Measurements from ENCODE around the gene HSBP1L1. TPM values are rescaled to one million over a fixed set of nuclear protein-coding genes. Genes with fewer than 3 reads are reported as not detected.
A peak's percentile ranks its signal among the peaks of the same experiment; 100 is the strongest.

Gene HSBP1L1
- total and polyA plus RNA-seq, 4 donors: 12.2 to 61.0 (median 26.4) TPM

DNA sequence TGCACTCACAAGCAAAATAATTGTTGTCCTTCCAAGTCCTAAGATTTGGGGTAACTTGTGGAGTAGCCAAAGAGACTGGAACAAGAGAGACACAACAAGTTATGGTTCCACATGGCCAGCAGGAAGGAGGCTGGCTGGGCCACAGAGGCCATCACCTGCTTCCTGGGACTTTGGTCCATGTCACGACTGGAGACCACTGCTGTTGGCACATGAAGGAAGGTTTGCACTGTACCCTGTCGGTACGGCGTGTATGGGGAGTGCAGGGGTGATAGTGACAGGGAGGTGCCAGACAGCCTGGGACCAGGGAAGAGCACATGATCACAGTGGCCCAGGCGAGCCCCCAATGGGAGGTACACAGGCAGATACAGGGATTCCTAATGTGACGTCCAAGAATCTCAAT, 28.5 kb upstream of the HSBP1L1 start:
- TF ChIP-seq HNF4G (IDR thresholded peaks at IDR 0.05): no peak
- no peak for TF ChIP-seq FOXA1 (IDR thresholded peaks at IDR 0.05)
- TF ChIP-seq EGR1 (IDR thresholded peaks at IDR 0.05; ENCODE audit: low read depth in 2 of 2): no peak
- no peak for TF ChIP-seq NR2F2 (IDR thresholded peaks at IDR 0.05)
- TF ChIP-seq FOXA2 (IDR thresholded peaks at IDR 0.05): no peak
- TF ChIP-seq, protein P1, sequence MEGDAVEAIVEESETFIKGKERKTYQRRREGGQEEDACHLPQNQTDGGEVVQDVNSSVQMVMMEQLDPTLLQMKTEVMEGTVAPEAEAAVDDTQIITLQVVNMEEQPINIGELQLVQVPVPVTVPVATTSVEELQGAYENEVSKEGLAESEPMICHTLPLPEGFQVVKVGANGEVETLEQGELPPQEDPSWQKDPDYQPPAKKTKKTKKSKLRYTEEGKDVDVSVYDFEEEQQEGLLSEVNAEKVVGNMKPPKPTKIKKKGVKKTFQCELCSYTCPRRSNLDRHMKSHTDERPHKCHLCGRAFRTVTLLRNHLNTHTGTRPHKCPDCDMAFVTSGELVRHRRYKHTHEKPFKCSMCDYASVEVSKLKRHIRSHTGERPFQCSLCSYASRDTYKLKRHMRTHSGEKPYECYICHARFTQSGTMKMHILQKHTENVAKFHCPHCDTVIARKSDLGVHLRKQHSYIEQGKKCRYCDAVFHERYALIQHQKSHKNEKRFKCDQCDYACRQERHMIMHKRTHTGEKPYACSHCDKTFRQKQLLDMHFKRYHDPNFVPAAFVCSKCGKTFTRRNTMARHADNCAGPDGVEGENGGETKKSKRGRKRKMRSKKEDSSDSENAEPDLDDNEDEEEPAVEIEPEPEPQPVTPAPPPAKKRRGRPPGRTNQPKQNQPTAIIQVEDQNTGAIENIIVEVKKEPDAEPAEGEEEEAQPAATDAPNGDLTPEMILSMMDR (IDR thresholded peaks at IDR 0.05; ENCODE audit: low read depth, low read length, missing input control): no peak
- no peak for TF ChIP-seq SP1 (IDR thresholded peaks at IDR 0.05)
- no peak for TF ChIP-seq RXRA (IDR thresholded peaks at IDR 0.05)
- TF ChIP-seq, protein P2, sequence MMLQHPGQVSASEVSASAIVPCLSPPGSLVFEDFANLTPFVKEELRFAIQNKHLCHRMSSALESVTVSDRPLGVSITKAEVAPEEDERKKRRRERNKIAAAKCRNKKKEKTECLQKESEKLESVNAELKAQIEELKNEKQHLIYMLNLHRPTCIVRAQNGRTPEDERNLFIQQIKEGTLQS (IDR thresholded peaks at IDR 0.05): no peak
- no peak for TF ChIP-seq JUND (IDR thresholded peaks at IDR 0.05)
- no peak for TF ChIP-seq HNF4A (conservative IDR thresholded peaks at IDR 0.05)
- TF ChIP-seq, protein P3, sequence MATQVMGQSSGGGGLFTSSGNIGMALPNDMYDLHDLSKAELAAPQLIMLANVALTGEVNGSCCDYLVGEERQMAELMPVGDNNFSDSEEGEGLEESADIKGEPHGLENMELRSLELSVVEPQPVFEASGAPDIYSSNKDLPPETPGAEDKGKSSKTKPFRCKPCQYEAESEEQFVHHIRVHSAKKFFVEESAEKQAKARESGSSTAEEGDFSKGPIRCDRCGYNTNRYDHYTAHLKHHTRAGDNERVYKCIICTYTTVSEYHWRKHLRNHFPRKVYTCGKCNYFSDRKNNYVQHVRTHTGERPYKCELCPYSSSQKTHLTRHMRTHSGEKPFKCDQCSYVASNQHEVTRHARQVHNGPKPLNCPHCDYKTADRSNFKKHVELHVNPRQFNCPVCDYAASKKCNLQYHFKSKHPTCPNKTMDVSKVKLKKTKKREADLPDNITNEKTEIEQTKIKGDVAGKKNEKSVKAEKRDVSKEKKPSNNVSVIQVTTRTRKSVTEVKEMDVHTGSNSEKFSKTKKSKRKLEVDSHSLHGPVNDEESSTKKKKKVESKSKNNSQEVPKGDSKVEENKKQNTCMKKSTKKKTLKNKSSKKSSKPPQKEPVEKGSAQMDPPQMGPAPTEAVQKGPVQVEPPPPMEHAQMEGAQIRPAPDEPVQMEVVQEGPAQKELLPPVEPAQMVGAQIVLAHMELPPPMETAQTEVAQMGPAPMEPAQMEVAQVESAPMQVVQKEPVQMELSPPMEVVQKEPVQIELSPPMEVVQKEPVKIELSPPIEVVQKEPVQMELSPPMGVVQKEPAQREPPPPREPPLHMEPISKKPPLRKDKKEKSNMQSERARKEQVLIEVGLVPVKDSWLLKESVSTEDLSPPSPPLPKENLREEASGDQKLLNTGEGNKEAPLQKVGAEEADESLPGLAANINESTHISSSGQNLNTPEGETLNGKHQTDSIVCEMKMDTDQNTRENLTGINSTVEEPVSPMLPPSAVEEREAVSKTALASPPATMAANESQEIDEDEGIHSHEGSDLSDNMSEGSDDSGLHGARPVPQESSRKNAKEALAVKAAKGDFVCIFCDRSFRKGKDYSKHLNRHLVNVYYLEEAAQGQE (IDR thresholded peaks at IDR 0.05): no peak
- TF ChIP-seq, protein P4, sequence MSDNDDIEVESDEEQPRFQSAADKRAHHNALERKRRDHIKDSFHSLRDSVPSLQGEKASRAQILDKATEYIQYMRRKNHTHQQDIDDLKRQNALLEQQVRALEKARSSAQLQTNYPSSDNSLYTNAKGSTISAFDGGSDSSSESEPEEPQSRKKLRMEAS (IDR thresholded peaks at IDR 0.05): no peak
- no peak for TF ChIP-seq GABPA (IDR thresholded peaks at IDR 0.05 in 1 of 2, conservative IDR thresholded peaks at IDR 0.05 in 1 of 2)
- TF ChIP-seq, protein P5, sequence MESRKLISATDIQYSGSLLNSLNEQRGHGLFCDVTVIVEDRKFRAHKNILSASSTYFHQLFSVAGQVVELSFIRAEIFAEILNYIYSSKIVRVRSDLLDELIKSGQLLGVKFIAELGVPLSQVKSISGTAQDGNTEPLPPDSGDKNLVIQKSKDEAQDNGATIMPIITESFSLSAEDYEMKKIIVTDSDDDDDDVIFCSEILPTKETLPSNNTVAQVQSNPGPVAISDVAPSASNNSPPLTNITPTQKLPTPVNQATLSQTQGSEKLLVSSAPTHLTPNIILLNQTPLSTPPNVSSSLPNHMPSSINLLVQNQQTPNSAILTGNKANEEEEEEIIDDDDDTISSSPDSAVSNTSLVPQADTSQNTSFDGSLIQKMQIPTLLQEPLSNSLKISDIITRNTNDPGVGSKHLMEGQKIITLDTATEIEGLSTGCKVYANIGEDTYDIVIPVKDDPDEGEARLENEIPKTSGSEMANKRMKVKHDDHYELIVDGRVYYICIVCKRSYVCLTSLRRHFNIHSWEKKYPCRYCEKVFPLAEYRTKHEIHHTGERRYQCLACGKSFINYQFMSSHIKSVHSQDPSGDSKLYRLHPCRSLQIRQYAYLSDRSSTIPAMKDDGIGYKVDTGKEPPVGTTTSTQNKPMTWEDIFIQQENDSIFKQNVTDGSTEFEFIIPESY (IDR thresholded peaks at IDR 0.05): no peak
- TF ChIP-seq YY1 (IDR thresholded peaks at IDR 0.05): no peak
- no peak for TF ChIP-seq RAD21 (IDR thresholded peaks at IDR 0.05)
- TF ChIP-seq TAF1 (conservative IDR thresholded peaks at IDR 0.05): no peak
- Histone ChIP-seq H3K9me3 (ENCODE audit: control insufficient read depth in 4 of 4, low read length in 3 of 4) (no peaks in the 10 kb centered on the region), H3K4me1 (ENCODE audit: control insufficient read depth in 4 of 4, insufficient read depth in 4 of 4, low read length in 3 of 4) (peaks cover 24 to 73% (median 64%) of the 10 kb centered on the region in 4 donors), H3K4me3 (ENCODE audit: low read depth in 1 of 3, low read length in 3 of 3) (peak overlapping the region in 2 of 3 donors; percentile 6 to 8), H3K27ac (ENCODE audit: low read depth in 1 of 2, low read length in 2 of 2) (peak overlapping the region; percentile 65 to 86), H3K27me3 (ENCODE audit: control insufficient read depth in 4 of 4, insufficient read depth in 4 of 4, low read length in 3 of 4) (no peaks in the 10 kb centered on the region), H3K36me3 (ENCODE audit: control insufficient read depth in 4 of 4, insufficient read depth in 3 of 4, low read depth in 1 of 4, low read length in 3 of 4) (peaks cover 3 to 5% (median 3%) of the 10 kb centered on the region in 4 donors), H3K9ac (ENCODE audit: low read depth in 1 of 2, low read length in 2 of 2) (peak overlapping the region in 1 of 2 donors; percentile 16)
- DNase-seq (ENCODE audit: low spot score): no peak
- 59% methylated on average over 6 of the region's 6 CpGs for WGBS
